CD4-positive, alpha-beta T cell (primary cell): Measurements from ENCODE around the gene LIMCH1. TPM values are rescaled to one million over a fixed set of nuclear protein-coding genes. Genes with fewer than 3 reads are reported as not detected.

Experiments
- ATAC-seq: fragments of 200-7000 bp; cut with Tn5 transposase; one replicate; pipeline ENCODE4 v1.10.0; 2022; ENCODE audit warnings: mild to moderate bottlenecking; ENCODE audit not compliant: poor library complexity
- CTCF ChIA-PET: fragments of 350-600 bp; sonication (Branson Sonifier 250); formaldehyde crosslinking; loops from one replicate; lab custom pipeline; 2021; ENCODE audit warnings: antibody characterized with exemption, inconsistent platforms; lab: Charles Lee
- POLR2A ChIA-PET: fragments of 350-600 bp; sonication (Branson Sonifier 250); formaldehyde crosslinking; loops from one replicate; lab custom pipeline; 2021; ENCODE audit warnings: antibody characterized with exemption, inconsistent platforms; lab: Charles Lee
- DNase-seq, 14 experiments: peaks; one replicate each; pipeline ENCODE4 v3.0.0-alpha.2; 2013 to 2020; ENCODE audit warnings: mixed read lengths in 2 of 14
- H3K27ac ChIP-seq, 2 donors: one replicate each; pipeline versions ENCODE4 v1.5.1 to v1.7.0; 2013; ENCODE audit warnings: low read length in 2 of 2, low read depth in 1 of 2, mild to moderate bottlenecking in 1 of 2
- H3K27me3 ChIP-seq, 2 experiments: 1 replicate in 1 of 2; 2 replicates in 1 of 2; pipeline versions ENCODE4 v1.6.1 to v1.7.0; 2013; ENCODE audit warnings: low read length in 2 of 2, control low read depth in 1 of 2, mild to moderate bottlenecking in 1 of 2, moderate library complexity in 1 of 2; ENCODE audit not compliant: insufficient read depth in 2 of 2, control insufficient read depth in 1 of 2
- H3K36me3 ChIP-seq: one replicate; pipeline ENCODE4 v1.6.1; 2013; ENCODE audit warnings: low read length, control low read depth; ENCODE audit not compliant: insufficient read depth
- H3K4me1 ChIP-seq: one replicate; pipeline ENCODE4 v1.6.1; 2013; ENCODE audit warnings: low read length, control low read depth; ENCODE audit not compliant: insufficient read depth
- H3K4me3 ChIP-seq: one replicate; pipeline ENCODE4 v1.5.1; 2013; ENCODE audit warnings: mild to moderate bottlenecking, low read length, moderate library complexity
- H3K9me3 ChIP-seq, 2 experiments: 1 replicate in 1 of 2; 2 replicates in 1 of 2; pipeline versions ENCODE4 v1.6.1 to v1.7.0; 2013; ENCODE audit warnings: low read length in 2 of 2, mild to moderate bottlenecking in 2 of 2, control low read depth in 1 of 2, moderate library complexity in 1 of 2; ENCODE audit not compliant: control insufficient read depth in 1 of 2, insufficient read depth in 1 of 2
- H3K27ac Mint-ChIP-seq: one replicate; pipeline ENCODE4 v1.8.0; 2020; ENCODE audit warnings: mixed read lengths
- H3K27me3 Mint-ChIP-seq: one replicate; pipeline ENCODE4 v1.8.0; 2021; ENCODE audit warnings: mixed read lengths
- H3K36me3 Mint-ChIP-seq: one replicate; pipeline ENCODE4 v1.8.0; 2021; ENCODE audit warnings: low read depth, mixed read lengths
- H3K4me1 Mint-ChIP-seq: one replicate; pipeline ENCODE4 v1.8.0; 2021; ENCODE audit warnings: low read depth, mixed read lengths
- H3K4me3 Mint-ChIP-seq: one replicate; pipeline ENCODE4 v1.8.0; 2020; ENCODE audit warnings: mild to moderate bottlenecking, mixed read lengths
- H3K9me3 Mint-ChIP-seq: one replicate; pipeline ENCODE4 v1.8.0; 2020; ENCODE audit warnings: mixed read lengths
- CTCF ChIP-seq: fragments of 200-600 bp; IDR thresholded peaks from one replicate; pipeline ENCODE4 v1.8.0; 2022; ENCODE audit warnings: antibody characterized with exemption, mild to moderate bottlenecking
- intact Hi-C, 2 experiments: fragments of 100-400 bp; cut with DNase I in 1 of 2; cut with micrococcal nuclease in 1 of 2; formaldehyde crosslinking; loops; one replicate each; pipeline versions ENCODE4 v1.15.1 to v1.9.0; 2023 to 2025; cut with DNase I, micrococcal nuclease
- total RNA-seq, 174 experiments: library from RNA in 2 of 174; stranded (reverse) in 2 of 174; gene quantifications; one replicate each; pipeline ENCODE4 v1.2.3 and lab custom pipeline; 2021 to 2026

The LIMCH1 gene
- total RNA-seq, 2 experiments from 2014 or later: not detected

- no peaks in the 10 kb centered on the region for H3K4me1 Mint-ChIP-seq
- Histone ChIP-seq H3K9me3 (no peaks in the 10 kb centered on the region), H3K27me3 (no peaks in the 10 kb centered on the region), H3K36me3 (no peaks in the 10 kb centered on the region), H3K27ac (no peak overlapping the region), H3K4me3 (no peak overlapping the region), H3K4me1 (no peaks in the 10 kb centered on the region)
- ChIA-PET POLR2A (no interaction called here), CTCF (no interaction called here)
- ATAC-seq (no peak), DNase-seq (no peak)
- H3K4me3 Mint-ChIP-seq: no peak overlapping the region
- no peak overlapping the region for H3K27ac Mint-ChIP-seq
- H3K9me3 Mint-ChIP-seq: no peaks in the 10 kb centered on the region
- no peaks in the 10 kb centered on the region for H3K36me3 Mint-ChIP-seq
- no peaks in the 10 kb centered on the region for H3K27me3 Mint-ChIP-seq
- intact Hi-C loops: no loop called here
- TF ChIP-seq CTCF: no peak
Observed at GRCh38 chr4:41631523-41631922, 93.6 kb downstream of the LIMCH1 start.

GRCh38 chr4:41632481-41633073 is 94.6 kb downstream of the LIMCH1 start:
- no peaks in the 10 kb centered on the region for H3K27me3 Mint-ChIP-seq
- H3K27ac ChIP-seq: no peak overlapping the region
- TF ChIP-seq CTCF: no peak
- no peaks in the 10 kb centered on the region for H3K4me1 ChIP-seq
- DNase-seq (no peak), ATAC-seq (no peak)
- no peaks in the 10 kb centered on the region for H3K27me3 ChIP-seq
- H3K4me3 Mint-ChIP-seq: no peak overlapping the region
- no peaks in the 10 kb centered on the region for H3K36me3 ChIP-seq
- intact Hi-C loops: no loop called here
- no peaks in the 10 kb centered on the region for H3K36me3 Mint-ChIP-seq
- no peak overlapping the region for H3K4me3 ChIP-seq
- ChIA-PET POLR2A (no interaction called here), CTCF (no interaction called here)
- H3K9me3 Mint-ChIP-seq: no peaks in the 10 kb centered on the region
- no peak overlapping the region for H3K27ac Mint-ChIP-seq
- no peaks in the 10 kb centered on the region for H3K4me1 Mint-ChIP-seq
- H3K9me3 ChIP-seq: no peaks in the 10 kb centered on the region

DNA sequence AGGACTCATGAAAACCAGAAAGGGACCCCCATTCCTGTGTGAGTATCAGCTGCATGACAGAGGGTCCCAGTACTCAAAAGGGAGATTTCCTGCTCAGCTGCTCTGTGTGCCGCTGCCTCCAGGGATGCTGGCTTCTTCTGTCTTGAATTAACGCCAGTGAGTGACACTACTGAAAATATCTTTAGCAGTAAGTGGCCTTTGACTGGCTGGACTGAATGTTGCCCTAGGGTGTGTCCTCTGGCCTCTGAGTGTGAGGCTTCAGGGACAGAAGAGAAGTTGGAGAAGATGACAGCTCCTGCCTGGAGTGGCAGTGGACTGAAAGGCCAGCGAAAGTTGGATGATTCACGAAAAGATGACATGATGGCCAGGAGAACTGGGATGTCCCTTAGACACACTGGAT is 95.4 kb downstream of the LIMCH1 start:
- no peak for DNase-seq

More for the DNA sequence above, 95.4 kb downstream of the LIMCH1 start:
- Mint-ChIP-seq H3K27me3 (peaks cover 1% of the 10 kb centered on the region), H3K4me1 (no peaks in the 10 kb centered on the region), H3K36me3 (no peaks in the 10 kb centered on the region), H3K27ac (no peak overlapping the region), H3K9me3 (no peaks in the 10 kb centered on the region), H3K4me3 (no peak overlapping the region)
- Histone ChIP-seq H3K27me3 (no peaks in the 10 kb centered on the region), H3K4me1 (no peaks in the 10 kb centered on the region), H3K4me3 (no peak overlapping the region), H3K36me3 (no peaks in the 10 kb centered on the region), H3K27ac (no peak overlapping the region), H3K9me3 (no peaks in the 10 kb centered on the region)
- TF ChIP-seq CTCF: no peak
- CTCF ChIA-PET: no interaction called here
- ATAC-seq: no peak
- POLR2A ChIA-PET: no interaction called here
- intact Hi-C loops: no loop called here
